Omental fat pad (tissue), 4 donors: ENCODE results near the gene NAA25. TPM values are rescaled to one million over a fixed set of nuclear protein-coding genes. Genes with fewer than 3 reads are reported as not detected.
"Not testable (repeated sequence)": the region's sequence is repeated elsewhere in the genome, so short reads cannot be mapped to it uniquely, and the experiment has no call there.

Experiments used
- ATAC-seq: fragments of 150-250 bp; one replicate; pipeline ENCODE4 v1.9.1; 2016; ENCODE audit warnings: mild to moderate bottlenecking, moderate library complexity; ENCODE audit not compliant: low FRiP score
- DNase-seq: peaks from one replicate; pipeline ENCODE4 v3.0.0-alpha.2; 2019; ENCODE audit warnings: low spot score
- CTCF ChIP-seq, 3 donors: fragments of 450-650 bp; IDR thresholded peaks; one replicate each; pipeline ENCODE4 v1.5.1; 2016 to 2017; ENCODE audit warnings: antibody characterized with exemption in 3 of 3, mild to moderate bottlenecking in 3 of 3, moderate library complexity in 2 of 3
- total RNA-seq, 4 donors: library from RNA; depleted of rRNA; stranded (reverse); fragments of >200 nt; gene quantifications; one replicate each; pipeline ENCODE4 v1.1.0, GENCODE V29; 2016

NAA25 gene
- total RNA-seq, 4 donors from 2014 or later, result 16.6 to 70.6 (median 23.0) TPM

- DNase-seq (no peak), ATAC-seq (no peak)
- no peak for TF ChIP-seq CTCF (IDR thresholded peaks at IDR 0.05)
These were observed 111.3 kb downstream of the NAA25 start for GRCh38 chr12:111997300-111997699.

GRCh38 chr12:111995782-111996480, 112.7 kb downstream of the NAA25 start:
- DNase-seq (no peak), ATAC-seq (no peak)
- no peak for TF ChIP-seq CTCF (IDR thresholded peaks at IDR 0.05)

- not testable (repeated sequence) for DNase-seq, ATAC-seq
These were observed 114.1 kb downstream of the NAA25 start for GRCh38 chr12:111994211-111995111.

GRCh38 chr12:111993292-111994150, 115.1 kb downstream of the NAA25 start:
- ATAC-seq (no peak), DNase-seq (no peak)
- TF ChIP-seq CTCF (IDR thresholded peaks at IDR 0.05), result no peak

- ATAC-seq, result no peak
- no peak for TF ChIP-seq CTCF (IDR thresholded peaks at IDR 0.05)
- no peak for DNase-seq
These were observed 116.1 kb downstream of the NAA25 start for GRCh38 chr12:111992464-111992863.

GRCh38 chr12:111991946-111992345, 116.6 kb downstream of the NAA25 start:
- DNase-seq, result no peak
- no peak for ATAC-seq
- TF ChIP-seq CTCF (IDR thresholded peaks at IDR 0.05), result no peak

- TF ChIP-seq CTCF (IDR thresholded peaks at IDR 0.05), result no peak
- DNase-seq (no peak), ATAC-seq (no peak)
These were observed 117.0 kb downstream of the NAA25 start for GRCh38 chr12:111991535-111991934.
